GM12891 (cell line): Measurements from ENCODE around the gene RASA3.

Experiments
- POLR2A ChIP-seq: IDR thresholded peaks from 2 replicates; pipeline ENCODE4 v1.6.1; 2011; ENCODE audit warnings: low read depth, low read length, control low read depth
- SPI1 ChIP-seq: IDR thresholded peaks from 2 replicates; pipeline ENCODE4 v1.6.1; 2011; ENCODE audit warnings: low read depth, low read length, control low read depth

DNA sequence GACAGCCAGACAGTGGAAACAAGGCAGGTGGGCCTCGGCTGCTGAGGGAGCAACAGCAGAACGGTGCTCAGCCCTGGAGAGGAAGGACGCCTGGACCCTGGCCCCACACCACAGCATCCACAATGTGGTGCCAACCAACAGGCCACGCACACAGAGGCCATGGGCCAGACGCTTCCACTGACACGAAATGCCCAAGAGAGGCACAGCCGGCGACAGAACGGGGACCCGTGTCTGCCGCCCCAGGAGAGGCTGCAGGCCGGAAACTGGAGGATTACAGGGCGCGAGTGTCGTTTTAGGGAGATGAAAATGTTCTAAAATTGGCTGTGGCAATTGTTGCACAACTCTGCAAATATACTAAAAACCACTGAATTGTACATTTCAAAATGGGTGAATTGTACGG, 69.7 kb downstream of the RASA3 start:
- TF ChIP-seq POLR2A (no peak), SPI1 (no peak)
